Transverse colon (tissue), 4 donors: ENCODE measurements around the gene CCBE1. TPM values are rescaled to one million over a fixed set of nuclear protein-coding genes. Genes with fewer than 3 reads are reported as not detected.
"Not testable (repeated sequence)": the region's sequence is repeated elsewhere in the genome, so short reads cannot be mapped to it uniquely, and the experiment has no call there.

ENCODE experiments used
- DNase-seq: peaks from one replicate; pipeline ENCODE4 v3.0.0-alpha.2; 2019
- H3K27ac ChIP-seq, 4 donors: fragments of 200-600 bp; sonication (generic); 2 replicates each; pipeline ENCODE4 v1.5.1; 2016 to 2018; ENCODE audit warnings: inconsistent platforms in 4 of 4
- H3K27me3 ChIP-seq: fragments of 200-600 bp; sonication (generic); 2 replicates; pipeline ENCODE4 v1.5.1; 2017; ENCODE audit warnings: inconsistent platforms
- H3K36me3 ChIP-seq, 4 donors: fragments of 200-600 bp; sonication (generic); 2 replicates each; pipeline ENCODE4 v1.5.1; 2017 to 2019; ENCODE audit warnings: inconsistent platforms in 4 of 4
- H3K4me1 ChIP-seq, 4 donors: fragments of 200-600 bp; sonication (generic); 2 replicates each; pipeline ENCODE4 v1.5.1; 2017 to 2020; ENCODE audit warnings: inconsistent platforms in 4 of 4
- H3K4me3 ChIP-seq, 4 donors: fragments of 200-600 bp; sonication (generic); 1 replicate in 1 of 4; 2 replicates in 3 of 4; pipeline versions ENCODE4 v1.5.1 to v1.6.1; 2017 to 2019; ENCODE audit warnings: inconsistent platforms in 4 of 4
- H3K9me3 ChIP-seq, 2 donors: fragments of 200-600 bp; sonication (generic); 2 replicates each; pipeline ENCODE4 v1.5.1; 2017 to 2019; ENCODE audit warnings: inconsistent platforms in 2 of 2
- EP300 ChIP-seq: sonication (generic); formaldehyde crosslinking; IDR thresholded peaks from one replicate; pipeline ENCODE4 v1.6.1; 2017; ENCODE audit warnings: antibody characterized with exemption, low read depth
- POLR2A ChIP-seq: fragments of 450-650 bp; IDR thresholded peaks from one replicate; pipeline ENCODE4 v1.6.1; 2016; ENCODE audit warnings: antibody characterized with exemption, mild to moderate bottlenecking, moderate library complexity
- POLR2AphosphoS5 ChIP-seq, 3 donors: sonication (generic); formaldehyde crosslinking; IDR thresholded peaks; one replicate each; pipeline ENCODE4 v1.6.1; 2016; ENCODE audit warnings: antibody characterized with exemption in 3 of 3
- WGBS, 2 donors: methylation state at CpG; one replicate each; pipeline ENCODE4 v1.1.5; 2018; ENCODE audit warnings: low coverage in 1 of 2; 5-methylcytosine and 5-hydroxymethylcytosine counted together
- in situ Hi-C, 4 donors: fragments of 200-750 bp; cut with MboI; loops; one replicate each; pipeline versions ENCODE4 v1.15.0 to v1.15.1; 2017; ENCODE audit warnings: low sequenced_read_pairs in 3 of 4, low pct_ligation_motif_present in 1 of 4, low pct_unique_long_range_greater_than_20kb in 1 of 4
- intact Hi-C: fragments of 100-400 bp; cut with DNase I; formaldehyde crosslinking; loops from one replicate; pipeline ENCODE4 v1.15.1; 2023; ENCODE audit warnings: low total_unique reads
- total RNA-seq, 4 donors: library from RNA; depleted of rRNA; stranded (reverse); fragments of >200 nt; gene quantifications; one replicate each; pipeline ENCODE4 v1.1.0, GENCODE V29; 2016
- TF ChIP-seq, protein P1 (sequence below), 5 experiments: fragments of 200-600 bp in 3 of 5; fragments of 450-650 bp in 2 of 5; sonication (generic) in 3 of 5; IDR thresholded peaks; 1 replicate in 2 of 5; 2 replicates in 3 of 5; pipeline ENCODE4 v1.5.1; 2016 to 2017; ENCODE audit warnings: antibody characterized with exemption in 5 of 5, inconsistent platforms in 3 of 5, mild to moderate bottlenecking in 2 of 5, moderate library complexity in 1 of 5

CCBE1 gene
- total RNA-seq, 4 donors from 2014 or later = 6.1 to 43.0 (median 15.7) TPM

DNA sequence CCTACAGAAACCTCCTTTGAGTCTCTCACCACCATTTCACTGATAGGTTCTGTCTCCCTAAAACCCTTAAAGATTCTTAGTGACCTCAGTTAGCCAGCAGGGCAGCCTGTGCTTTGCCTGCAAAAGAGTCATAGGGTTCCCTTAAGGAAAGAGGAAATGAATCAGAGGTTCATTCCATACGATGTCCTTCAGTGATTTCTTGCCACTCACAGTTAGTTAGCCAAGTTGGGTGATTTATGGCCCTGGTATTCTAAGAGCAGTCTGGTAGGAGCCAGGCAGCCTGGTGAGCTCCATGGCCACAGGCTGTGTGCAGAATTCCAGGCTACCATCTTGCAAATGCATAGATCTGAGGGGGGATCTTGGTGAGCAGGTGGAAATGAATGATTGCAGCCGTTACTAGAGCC, 18.7 kb upstream of the CCBE1 start:
- H3K27ac ChIP-seq = no peak overlapping the region
- H3K9me3 ChIP-seq = no peaks in the 10 kb centered on the region
- intact Hi-C loops = loop anchor here (10.0 kb wide), 1 partner anchor 99 kb away; no protein-coding TSS in a partner anchor
- no peaks in the 10 kb centered on the region for H3K27me3 ChIP-seq
- H3K4me3 ChIP-seq = no peak overlapping the region
- WGBS, 2 donors = 17 to 45% methylated on average over 1 to 2 of the region's 2 CpGs
- no peaks in the 10 kb centered on the region for H3K4me1 ChIP-seq
- H3K36me3 ChIP-seq = no peaks in the 10 kb centered on the region
- DNase-seq = no peak
- TF ChIP-seq POLR2AphosphoS5 (IDR thresholded peaks at IDR 0.05) (no peak), EP300 (no peak), POLR2A (no peak)
- TF ChIP-seq, protein P1, sequence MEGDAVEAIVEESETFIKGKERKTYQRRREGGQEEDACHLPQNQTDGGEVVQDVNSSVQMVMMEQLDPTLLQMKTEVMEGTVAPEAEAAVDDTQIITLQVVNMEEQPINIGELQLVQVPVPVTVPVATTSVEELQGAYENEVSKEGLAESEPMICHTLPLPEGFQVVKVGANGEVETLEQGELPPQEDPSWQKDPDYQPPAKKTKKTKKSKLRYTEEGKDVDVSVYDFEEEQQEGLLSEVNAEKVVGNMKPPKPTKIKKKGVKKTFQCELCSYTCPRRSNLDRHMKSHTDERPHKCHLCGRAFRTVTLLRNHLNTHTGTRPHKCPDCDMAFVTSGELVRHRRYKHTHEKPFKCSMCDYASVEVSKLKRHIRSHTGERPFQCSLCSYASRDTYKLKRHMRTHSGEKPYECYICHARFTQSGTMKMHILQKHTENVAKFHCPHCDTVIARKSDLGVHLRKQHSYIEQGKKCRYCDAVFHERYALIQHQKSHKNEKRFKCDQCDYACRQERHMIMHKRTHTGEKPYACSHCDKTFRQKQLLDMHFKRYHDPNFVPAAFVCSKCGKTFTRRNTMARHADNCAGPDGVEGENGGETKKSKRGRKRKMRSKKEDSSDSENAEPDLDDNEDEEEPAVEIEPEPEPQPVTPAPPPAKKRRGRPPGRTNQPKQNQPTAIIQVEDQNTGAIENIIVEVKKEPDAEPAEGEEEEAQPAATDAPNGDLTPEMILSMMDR (IDR thresholded peaks at IDR 0.05) = no peak
- in situ Hi-C loops = no loop called here

- Histone ChIP-seq H3K27me3 (no peaks in the 10 kb centered on the region), H3K4me1 (no peaks in the 10 kb centered on the region), H3K4me3 (no peak overlapping the region), H3K36me3 (no peaks in the 10 kb centered on the region), H3K27ac (no peak overlapping the region), H3K9me3 (no peaks in the 10 kb centered on the region)
- WGBS, 2 donors = 84 to 94% methylated on average over 4 to 7 of the region's 7 CpGs
- in situ Hi-C loops = no loop called here
- intact Hi-C loops = loop anchor here (10.0 kb wide), 1 partner anchor 99 kb away; no protein-coding TSS in a partner anchor
- no peak for DNase-seq
- TF ChIP-seq POLR2AphosphoS5 (IDR thresholded peaks at IDR 0.05) (no peak), EP300 (no peak), POLR2A (no peak)
- TF ChIP-seq, protein P1 (IDR thresholded peaks at IDR 0.05) = no peak
These were observed 18.2 kb upstream of the CCBE1 start for GRCh38 chr18:59715445-59715844.

DNA sequence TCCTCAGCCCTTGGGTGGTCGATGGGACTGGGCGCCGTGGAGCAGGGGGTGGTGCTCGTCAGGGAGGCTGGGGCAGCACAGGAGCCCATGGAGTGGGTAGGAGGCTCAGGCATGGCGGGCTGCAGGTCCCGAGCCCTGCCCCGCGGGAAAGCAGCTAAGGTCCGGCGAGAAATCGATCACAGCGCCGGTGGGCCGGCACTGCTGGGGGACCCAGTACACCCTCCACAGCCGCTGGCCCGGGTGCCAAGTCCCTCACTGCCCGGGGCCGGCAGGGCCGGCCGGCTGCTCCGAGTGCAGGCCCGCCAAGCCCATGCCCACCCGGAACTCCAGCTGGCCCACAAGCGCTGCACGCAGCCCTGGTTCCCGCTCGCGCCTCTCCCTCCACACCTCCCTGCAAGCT, 16.9 kb upstream of the CCBE1 start:
- in situ Hi-C loops = not testable (repeated sequence)
- intact Hi-C loops = loop anchor here (10.0 kb wide), 1 partner anchor 101 kb away; no protein-coding TSS in a partner anchor

GRCh38 chr18:59712311-59712710, 15.1 kb upstream of the CCBE1 start:
- TF ChIP-seq POLR2AphosphoS5 (IDR thresholded peaks at IDR 0.05) = no peak
- no peak for TF ChIP-seq POLR2A
- WGBS, 2 donors = 68 to 69% methylated on average over 6 of the region's 6 CpGs
- no peak overlapping the region for H3K4me3 ChIP-seq
- H3K9me3 ChIP-seq = no peaks in the 10 kb centered on the region
- in situ Hi-C loops (no loop called here), intact Hi-C loops (loop anchor here (10.0 kb wide), 1 partner anchor 102 kb away; no protein-coding TSS in a partner anchor)
- no peaks in the 10 kb centered on the region for H3K36me3 ChIP-seq
- H3K27ac ChIP-seq = no peak overlapping the region
- H3K27me3 ChIP-seq = no peaks in the 10 kb centered on the region
- DNase-seq = no peak
- H3K4me1 ChIP-seq = no peaks in the 10 kb centered on the region

More for the DNA sequence above, 16.9 kb upstream of the CCBE1 start:
- not testable (repeated sequence) for H3K36me3 ChIP-seq, H3K27me3 ChIP-seq, H3K4me3 ChIP-seq, H3K27ac ChIP-seq, H3K9me3 ChIP-seq, H3K4me1 ChIP-seq, DNase-seq
- WGBS, 2 donors = 87% methylated on average over 10 of the region's 28 CpGs; no CpG with 5 or more reads in 1 of the 2 donors

DNA sequence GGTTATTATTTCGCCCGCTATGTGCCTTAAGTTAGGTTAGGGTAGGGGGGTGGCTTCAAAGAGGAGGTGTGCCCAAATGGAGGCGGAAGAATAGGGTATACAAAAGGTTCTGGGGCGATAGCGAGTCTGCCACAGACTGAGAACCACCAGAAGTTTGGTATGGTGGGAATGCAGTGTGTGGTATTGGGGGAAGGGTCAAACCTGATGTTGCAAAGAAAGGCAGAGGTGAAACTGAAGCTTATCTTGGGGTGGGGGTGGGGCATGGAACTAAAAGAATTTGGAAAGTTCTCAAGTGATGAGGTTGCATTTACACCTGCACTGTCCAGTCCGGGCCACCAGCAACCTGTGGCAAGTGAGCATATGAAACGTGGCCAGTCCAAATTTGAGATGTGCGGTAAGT, 11.8 kb upstream of the CCBE1 start:
- WGBS, 2 donors = 91 to 92% methylated on average over 3 to 8 of the region's 8 CpGs
- no peak overlapping the region for H3K27ac ChIP-seq
- in situ Hi-C loops = no loop called here
- no peaks in the 10 kb centered on the region for H3K4me1 ChIP-seq
- H3K36me3 ChIP-seq = no peaks in the 10 kb centered on the region
- no peaks in the 10 kb centered on the region for H3K27me3 ChIP-seq
- no peak overlapping the region for H3K4me3 ChIP-seq
- intact Hi-C loops = no loop called here
- TF ChIP-seq POLR2A (no peak), EP300 (no peak), POLR2AphosphoS5 (IDR thresholded peaks at IDR 0.05) (no peak)
- TF ChIP-seq, protein P1 (IDR thresholded peaks at IDR 0.05) = no peak
- H3K9me3 ChIP-seq = no peaks in the 10 kb centered on the region
- DNase-seq = no peak
